Spleen (tissue), 7 donors: ENCODE results near the gene GSN.

Source experiments
- CTCF ChIP-seq, 11 experiments: fragments of 200-600 bp in 7 of 11; fragments of 450-650 bp in 4 of 11; sonication (generic) in 4 of 11; IDR thresholded peaks in 8 of 11; conservative IDR thresholded peaks in 3 of 11; 1 replicate in 7 of 11; 2 replicates in 4 of 11; pipeline versions ENCODE4 v1.4.0 to v1.8.0; 2016 to 2021; ENCODE audit warnings: antibody characterized with exemption in 11 of 11, inconsistent platforms in 4 of 11, mild to moderate bottlenecking in 1 of 11
- POLR2A ChIP-seq, 3 donors: fragments of 450-650 bp; IDR thresholded peaks; one replicate each; pipeline ENCODE4 v1.5.1; 2017; ENCODE audit warnings: antibody characterized with exemption in 3 of 3, mild to moderate bottlenecking in 1 of 3
- POLR2AphosphoS5 ChIP-seq, 3 donors: sonication (generic); formaldehyde crosslinking; IDR thresholded peaks; one replicate each; pipeline ENCODE4 v1.5.1; 2017; ENCODE audit warnings: antibody characterized with exemption in 3 of 3
- donor health status: DM: no; HTN: no; CAD: no; lungs with moderate emphysema.
- donor health status: DM: no; HTN: no; CAD: no.
- donor health status: DM: no; HTN: no; CAD: no.

- TF ChIP-seq POLR2A (IDR thresholded peaks at IDR 0.05) (no peak), CTCF (IDR thresholded peaks at IDR 0.05 in 8 of 11, conservative IDR thresholded peaks at IDR 0.05 in 3 of 11) (no peak), POLR2AphosphoS5 (IDR thresholded peaks at IDR 0.05) (no peak)
These were observed 81.0 kb downstream of the GSN start for GRCh38 chr9:121349009-121349408.
